Body of pancreas (tissue), 4 donors: ENCODE measurements around the gene ASIC5.

Experiments
- CTCF ChIP-seq, 7 experiments: fragments of 450-650 bp in 4 of 7; fragments of 200-600 bp in 3 of 7; sonication (generic) in 3 of 7; IDR thresholded peaks; one replicate each; pipeline ENCODE4 v1.5.1; 2016 to 2019; ENCODE audit warnings: antibody characterized with exemption in 7 of 7
- POLR2A ChIP-seq, 3 donors: fragments of 450-650 bp; IDR thresholded peaks; one replicate each; pipeline ENCODE4 v1.6.1; 2016; ENCODE audit warnings: antibody characterized with exemption in 3 of 3, mild to moderate bottlenecking in 2 of 3

- TF ChIP-seq CTCF (IDR thresholded peaks at IDR 0.05) (no peak), POLR2A (IDR thresholded peaks at IDR 0.05) (no peak)
Observed at GRCh38 chr4:155881555-155881954, 15.5 kb upstream of the ASIC5 start.
